HEK293 (cell line): ENCODE data around the gene BICC1.

ENCODE experiments used
- CTCF ChIP-seq: fragments of 450-650 bp; formaldehyde crosslinking; IDR thresholded peaks from 2 replicates; pipeline ENCODE4 v1.5.1; 2016; ENCODE audit warnings: missing biosample characterization, missing genetic modification characterization
- TCF7L2 ChIP-seq: IDR thresholded peaks from 2 replicates; pipeline ENCODE4 v1.6.1; 2011; ENCODE audit warnings: low read depth, mild to moderate bottlenecking, inconsistent platforms, low read length, moderate library complexity, borderline replicate concordance

GRCh38 chr10:58756130-58756719, 243.6 kb downstream of the BICC1 start:
- TF ChIP-seq TCF7L2 (no peak), CTCF (no peak)
